Bone marrow (tissue), 2 donors: ENCODE data around the gene RNF215.

Experiments used
- DNase-seq, 2 donors: peaks; one replicate each; lab custom pipeline; 2025; lab: John Stamatoyannopoulos, UW

RNF215 gene

GRCh38 chr22:30396871-30397655 lies 9.9 kb upstream of the RNF215 start, which contains the start of gene SEC14L2:
SEC14L2 (plus strand) TSS chr22:30397018; CDS start chr22:30397117, 99 bp downstream.
- no peak for DNase-seq

- no peak for DNase-seq
Observed at GRCh38 chr22:30393885-30394284, 6.7 kb upstream of the RNF215 start.

GRCh38 chr22:30393322-30393680 lies 6.1 kb upstream of the RNF215 start:
- no peak for DNase-seq

GRCh38 chr22:30392661-30393321 lies 5.6 kb upstream of the RNF215 start:
- no peak for DNase-seq

- DNase-seq: peak; percentile 37 to 71
Observed at GRCh38 chr22:30390974-30391691, 3.9 kb upstream of the RNF215 start.

- DNase-seq: no peak
Observed at GRCh38 chr22:30386608-30386959, 627 bp downstream of the RNF215 start.

- DNase-seq: no peak
Observed at GRCh38 chr22:30385942-30386341, 1.3 kb downstream of the RNF215 start.

- no peak for DNase-seq
Observed at GRCh38 chr22:30383061-30383460, 4.2 kb downstream of the RNF215 start.

- DNase-seq: no peak
Observed at GRCh38 chr22:30382340-30382739, 4.9 kb downstream of the RNF215 start.

- DNase-seq: no peak
Observed at GRCh38 chr22:30381264-30381663, 5.9 kb downstream of the RNF215 start.

- DNase-seq: no peak
Observed at GRCh38 chr22:30380011-30380410, 7.2 kb downstream of the RNF215 start.

GRCh38 chr22:30375312-30375849 lies 11.8 kb downstream of the RNF215 start:
- no peak for DNase-seq

- no peak for DNase-seq
Observed at GRCh38 chr22:30373331-30374325, 13.6 kb downstream of the RNF215 start.

- no peak for DNase-seq
Observed at GRCh38 chr22:30372915-30373314, 14.3 kb downstream of the RNF215 start.

GRCh38 chr22:30371981-30372380 lies 15.2 kb downstream of the RNF215 start:
- no peak for DNase-seq

GRCh38 chr22:30371321-30371720 lies 15.9 kb downstream of the RNF215 start:
- DNase-seq: no peak

GRCh38 chr22:30370641-30371230 lies 16.5 kb downstream of the RNF215 start:
- no peak for DNase-seq

- no peak for DNase-seq
Observed at GRCh38 chr22:30368420-30368819, 18.8 kb downstream of the RNF215 start.

GRCh38 chr22:30365891-30366290 lies 21.3 kb downstream of the RNF215 start:
- DNase-seq: no peak

GRCh38 chr22:30362651-30363281 lies 24.4 kb downstream of the RNF215 start:
- DNase-seq: no peak
